ENCODE measurements around the gene ZBTB47. TPM values are rescaled to one million over a fixed set of nuclear protein-coding genes. Genes with fewer than 3 reads are reported as not detected.

Gene ZBTB47
- total RNA-seq, 4 donors from 2014 or later, result 10.0 to 44.1 (median 19.7) TPM

GRCh38 chr3:42698216-42698910 is 44.9 kb downstream of the ZBTB47 start:
- Histone ChIP-seq H3K4me1 (no peaks in the 10 kb centered on the region), H3K9me3 (no peaks in the 10 kb centered on the region), H3K4me3 (no peak overlapping the region), H3K27ac (no peak overlapping the region), H3K27me3 (no peaks in the 10 kb centered on the region), H3K36me3 (no peaks in the 10 kb centered on the region)
- no peak for DNase-seq
- no peak for TF ChIP-seq POLR2A (IDR thresholded peaks at IDR 0.05)
- no peak for TF ChIP-seq POLR2AphosphoS5 (IDR thresholded peaks at IDR 0.05)
- TF ChIP-seq CTCF (IDR thresholded peaks at IDR 0.05), result no peak
- TF ChIP-seq EP300 (IDR thresholded peaks at IDR 0.05; ENCODE audit: low read depth), result no peak
- intact Hi-C loops (cut with DNase I; ENCODE audit: low total_unique reads) (no loop called here), in situ Hi-C loops (cut with MboI; ENCODE audit: low pct_ligation_motif_present in 1 of 4, low pct_unique_long_range_greater_than_20kb in 1 of 4, low sequenced_read_pairs in 3 of 4) (no loop called here)
- 84 to 100% methylated on average over 1 to 7 of the region's 7 CpGs for WGBS, 2 donors (ENCODE audit: low coverage in 1 of 2)

- in situ Hi-C loops (cut with MboI; ENCODE audit: low pct_ligation_motif_present in 1 of 4, low pct_unique_long_range_greater_than_20kb in 1 of 4, low sequenced_read_pairs in 3 of 4), result no loop called here
- Histone ChIP-seq H3K27ac (no peak overlapping the region), H3K9me3 (no peaks in the 10 kb centered on the region), H3K27me3 (no peaks in the 10 kb centered on the region), H3K4me1 (no peaks in the 10 kb centered on the region), H3K36me3 (no peaks in the 10 kb centered on the region), H3K4me3 (no peak overlapping the region)
- WGBS, 2 donors (ENCODE audit: low coverage in 1 of 2), result 56 to 69% methylated on average over 7 to 9 of the region's 9 CpGs
- intact Hi-C loops (cut with DNase I; ENCODE audit: low total_unique reads), result no loop called here
- TF ChIP-seq CTCF (IDR thresholded peaks at IDR 0.05), result no peak
- no peak for TF ChIP-seq POLR2AphosphoS5 (IDR thresholded peaks at IDR 0.05)
- no peak for TF ChIP-seq EP300 (IDR thresholded peaks at IDR 0.05; ENCODE audit: low read depth)
- no peak for DNase-seq
Observed at GRCh38 chr3:42698911-42699230, 45.4 kb downstream of the ZBTB47 start.

- Histone ChIP-seq H3K4me3 (no peak overlapping the region), H3K36me3 (no peaks in the 10 kb centered on the region), H3K27ac (no peak overlapping the region), H3K4me1 (no peaks in the 10 kb centered on the region), H3K27me3 (no peaks in the 10 kb centered on the region), H3K9me3 (no peaks in the 10 kb centered on the region)
- intact Hi-C loops (cut with DNase I; ENCODE audit: low total_unique reads) (no loop called here), in situ Hi-C loops (cut with MboI; ENCODE audit: low pct_ligation_motif_present in 1 of 4, low pct_unique_long_range_greater_than_20kb in 1 of 4, low sequenced_read_pairs in 3 of 4) (no loop called here)
- TF ChIP-seq POLR2A (IDR thresholded peaks at IDR 0.05), result no peak
- 60 to 72% methylated on average over 1 to 10 of the region's 10 CpGs for WGBS, 2 donors (ENCODE audit: low coverage in 1 of 2)
- no peak for DNase-seq
Observed at GRCh38 chr3:42699511-42699971, 46.0 kb downstream of the ZBTB47 start.

GRCh38 chr3:42700366-42701288 is 47.1 kb downstream of the ZBTB47 start:
- TF ChIP-seq POLR2A (IDR thresholded peaks at IDR 0.05) (no peak), POLR2AphosphoS5 (IDR thresholded peaks at IDR 0.05) (no peak), EP300 (IDR thresholded peaks at IDR 0.05; ENCODE audit: low read depth) (no peak), CTCF (IDR thresholded peaks at IDR 0.05) (no peak)
- H3K27ac ChIP-seq, result no peak overlapping the region

More at GRCh38 chr3:42700366-42701288, 47.1 kb downstream of the ZBTB47 start:
- Histone ChIP-seq H3K27me3 (no peaks in the 10 kb centered on the region), H3K9me3 (no peaks in the 10 kb centered on the region), H3K4me1 (no peaks in the 10 kb centered on the region), H3K4me3 (no peak overlapping the region), H3K36me3 (no peaks in the 10 kb centered on the region)
- 63 to 84% methylated on average over 3 to 12 of the region's 15 CpGs for WGBS, 2 donors (ENCODE audit: low coverage in 1 of 2)
- DNase-seq, result no peak
- in situ Hi-C loops (cut with MboI; ENCODE audit: low pct_ligation_motif_present in 1 of 4, low pct_unique_long_range_greater_than_20kb in 1 of 4, low sequenced_read_pairs in 3 of 4), result no loop called here
- intact Hi-C loops (cut with DNase I; ENCODE audit: low total_unique reads), result no loop called here
